Breast epithelium (tissue), 3 donors: Measurements from ENCODE around the gene NET1.
"Not testable (repeated sequence)": the region's sequence is repeated elsewhere in the genome, so short reads cannot be mapped to it uniquely, and the experiment has no call there.

Experiments
- CTCF ChIP-seq, 3 donors: fragments of 450-650 bp; IDR thresholded peaks; one replicate each; pipeline ENCODE4 v1.5.1; 2016 to 2017; ENCODE audit warnings: antibody characterized with exemption in 3 of 3, mild to moderate bottlenecking in 3 of 3, moderate library complexity in 3 of 3
- POLR2A ChIP-seq: fragments of 450-650 bp; IDR thresholded peaks from one replicate; pipeline ENCODE4 v1.6.1; 2016; ENCODE audit warnings: antibody characterized with exemption, mild to moderate bottlenecking, moderate library complexity
- POLR2AphosphoS5 ChIP-seq, 3 donors: sonication (generic); formaldehyde crosslinking; IDR thresholded peaks; one replicate each; pipeline ENCODE4 v1.6.1; 2017; ENCODE audit warnings: antibody characterized with exemption in 3 of 3

- TF ChIP-seq CTCF (IDR thresholded peaks at IDR 0.05); POLR2A; POLR2AphosphoS5 (IDR thresholded peaks at IDR 0.05): not testable (repeated sequence)
These were observed 33.2 kb upstream of the NET1 start for GRCh38 chr10:5379202-5379601.
